PC-9 (cell line): Measurements from ENCODE around the gene MYLK.

ENCODE experiments used
- EZH2 ChIP-seq: fragments of 200-600 bp; sonication (generic); IDR thresholded peaks from 2 replicates; pipeline ENCODE4 v1.8.0; 2017; ENCODE audit warnings: antibody characterized with exemption, low read depth
- TF ChIP-seq, protein P1 (sequence below): fragments of 200-600 bp; sonication (generic); conservative IDR thresholded peaks from 2 replicates; pipeline ENCODE4 v1.6.1; 2017; ENCODE audit warnings: mixed run types, antibody characterized with exemption, mild to moderate bottlenecking, moderate library complexity

DNA sequence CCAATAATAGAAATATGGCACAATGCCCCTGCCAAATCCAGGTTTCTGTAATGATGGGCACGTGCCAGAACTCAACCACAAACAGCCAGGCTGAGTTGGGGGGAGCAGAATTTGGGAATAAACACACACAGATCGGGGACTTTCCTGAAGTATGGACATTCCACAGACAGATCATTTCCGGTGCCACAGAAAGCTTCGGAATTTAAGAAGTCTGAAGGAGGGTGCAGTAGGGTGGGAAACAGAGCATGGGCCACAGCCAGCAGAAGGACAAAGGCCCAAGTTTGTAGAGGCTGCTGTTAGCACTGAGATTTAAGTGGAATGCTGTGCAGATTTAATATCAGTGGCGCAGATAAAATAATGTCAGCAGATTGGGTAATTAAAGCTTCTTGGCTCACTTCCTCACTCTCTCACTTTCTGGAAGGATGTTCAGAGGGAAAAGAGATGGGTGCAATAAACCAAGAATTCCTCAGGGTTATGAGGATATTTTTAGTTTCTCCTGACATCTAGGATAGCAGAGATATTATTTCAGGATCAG, 67.4 kb downstream of the MYLK start:
- TF ChIP-seq EZH2, result no peak
- TF ChIP-seq, protein P1, sequence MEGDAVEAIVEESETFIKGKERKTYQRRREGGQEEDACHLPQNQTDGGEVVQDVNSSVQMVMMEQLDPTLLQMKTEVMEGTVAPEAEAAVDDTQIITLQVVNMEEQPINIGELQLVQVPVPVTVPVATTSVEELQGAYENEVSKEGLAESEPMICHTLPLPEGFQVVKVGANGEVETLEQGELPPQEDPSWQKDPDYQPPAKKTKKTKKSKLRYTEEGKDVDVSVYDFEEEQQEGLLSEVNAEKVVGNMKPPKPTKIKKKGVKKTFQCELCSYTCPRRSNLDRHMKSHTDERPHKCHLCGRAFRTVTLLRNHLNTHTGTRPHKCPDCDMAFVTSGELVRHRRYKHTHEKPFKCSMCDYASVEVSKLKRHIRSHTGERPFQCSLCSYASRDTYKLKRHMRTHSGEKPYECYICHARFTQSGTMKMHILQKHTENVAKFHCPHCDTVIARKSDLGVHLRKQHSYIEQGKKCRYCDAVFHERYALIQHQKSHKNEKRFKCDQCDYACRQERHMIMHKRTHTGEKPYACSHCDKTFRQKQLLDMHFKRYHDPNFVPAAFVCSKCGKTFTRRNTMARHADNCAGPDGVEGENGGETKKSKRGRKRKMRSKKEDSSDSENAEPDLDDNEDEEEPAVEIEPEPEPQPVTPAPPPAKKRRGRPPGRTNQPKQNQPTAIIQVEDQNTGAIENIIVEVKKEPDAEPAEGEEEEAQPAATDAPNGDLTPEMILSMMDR, result no peak
